GM12878 (cell line): ENCODE measurements around the gene CKS1B. TPM values are rescaled to one million over a fixed set of nuclear protein-coding genes. Genes with fewer than 3 reads are reported as not detected.

Source experiments
- ATAC-seq: fragments of 200-7000 bp; cut with Tn5 transposase; 3 replicates; pipeline ENCODE4 v1.9.1; 2020; ENCODE audit warnings: mild to moderate bottlenecking, moderate library complexity
- Bru-seq: library from RNA; stranded (reverse); fragments of 400-500 nt; gene quantifications from one replicate; lab custom pipeline; 2021; lab: Mats Ljungman, UMichigan
- BruChase-seq, 2 experiments: library from RNA; stranded (reverse); fragments of 400-500 nt; gene quantifications; one replicate each; lab custom pipeline; 2021; lab: Mats Ljungman, UMichigan
- BruUV-seq: library from RNA; stranded (reverse); fragments of 400-500 nt; replicated peaks from 2 replicates; lab custom pipeline; 2021; lab: Mats Ljungman, UMichigan
- CTCF ChIA-PET: fragments of 300-600 bp; sonication (Branson Sonifier 250); formaldehyde crosslinking; extraction: SDS; loops from one replicate; lab custom pipeline; 2021; ENCODE audit warnings: inconsistent platforms; lab: Yijun Ruan, JAX
- POLR2A ChIA-PET: fragments of 350-600 bp; formaldehyde crosslinking; extraction: SDS; loops from one replicate; lab custom pipeline; 2021; ENCODE audit warnings: inconsistent platforms; lab: Charles Lee
- RAD21 ChIA-PET: fragments of 300-600 bp; sonication (Branson Sonifier 250); formaldehyde crosslinking; loops from one replicate; lab custom pipeline; 2023; ENCODE audit warnings: antibody characterized with exemption; ENCODE audit not compliant: unreplicated experiment; lab: Charles Lee
- SMC1A ChIA-PET: fragments of 300-600 bp; sonication (Branson Sonifier 250); formaldehyde crosslinking; loops from one replicate; lab custom pipeline; 2023; ENCODE audit not compliant: unreplicated experiment, uncharacterized antibody; lab: Charles Lee
- DNase-seq: peaks from one replicate; pipeline ENCODE4 v3.0.0-alpha.2; 2011; ENCODE audit warnings: low read depth, low spot score
- FAIRE-seq: peaks from 3 replicates; lab custom pipeline; 2011; peaks lifted over from hg19 to GRCh38; lab: Jason Lieb, UNC
- H2AFZ ChIP-seq: 2 replicates; pipeline ENCODE4 v1.6.0; 2011; ENCODE audit warnings: low read depth, low read length, control low read depth; ENCODE audit not compliant: control insufficient read depth
- H3K27ac ChIP-seq: 2 replicates; pipeline ENCODE4 v1.5.1; 2011; ENCODE audit warnings: control low read depth; ENCODE audit not compliant: control insufficient read depth, insufficient read depth
- H3K27me3 ChIP-seq, 2 experiments: replicated peaks in 1 of 2; 2 replicates each; pipeline versions ENCODE4 v1.6.0 to v1.6.1; 2011; ENCODE audit warnings: low read length in 1 of 2; ENCODE audit not compliant: control insufficient read depth in 2 of 2, insufficient read depth in 2 of 2
- H3K36me3 ChIP-seq, 2 experiments: 2 replicates each; pipeline ENCODE4 v1.5.1; 2011; ENCODE audit warnings: low read length in 1 of 2; ENCODE audit not compliant: control insufficient read depth in 2 of 2, insufficient read depth in 2 of 2
- H3K4me1 ChIP-seq: 2 replicates; pipeline ENCODE4 v1.6.1; 2011; ENCODE audit warnings: mild to moderate bottlenecking, low read length, moderate library complexity, mixed read lengths; ENCODE audit not compliant: control insufficient read depth, insufficient read depth
- H3K4me2 ChIP-seq: 2 replicates; pipeline ENCODE4 v1.6.0; 2011; ENCODE audit warnings: control low read depth; ENCODE audit not compliant: control insufficient read depth, insufficient read depth
- H3K4me3 ChIP-seq: fragments of 200-600 bp; sonication (generic); 2 replicates; pipeline ENCODE4 v1.5.1; 2016
- H3K79me2 ChIP-seq: 2 replicates; pipeline ENCODE4 v1.6.0; 2011; ENCODE audit warnings: low read length; ENCODE audit not compliant: control insufficient read depth, insufficient read depth
- H3K9ac ChIP-seq: 2 replicates; pipeline ENCODE4 v1.8.0; 2011; ENCODE audit warnings: low read length, control low read depth, mixed read lengths; ENCODE audit not compliant: control insufficient read depth, insufficient read depth
- H3K9me3 ChIP-seq: replicated peaks from 3 replicates; pipeline ENCODE4 v1.5.1; 2011; ENCODE audit warnings: mild to moderate bottlenecking, low read length; ENCODE audit not compliant: control insufficient read depth, insufficient read depth
- H4K20me1 ChIP-seq: 2 replicates; pipeline ENCODE4 v1.6.0; 2011; ENCODE audit not compliant: control insufficient read depth, insufficient read depth
- BCL11A ChIP-seq: IDR thresholded peaks from 2 replicates; pipeline ENCODE4 v1.6.1; 2011; ENCODE audit warnings: low read depth, low read length
- BRCA1 ChIP-seq: IDR thresholded peaks from 2 replicates; pipeline ENCODE4 v1.6.1; 2011; ENCODE audit warnings: low read depth, low read length, improper control_type of control experiment
- CHD1 ChIP-seq: IDR thresholded peaks from 2 replicates; pipeline ENCODE4 v1.6.1; 2012; ENCODE audit warnings: low read depth, low read length, improper control_type of control experiment
- GABPA ChIP-seq: IDR thresholded peaks from 2 replicates; pipeline ENCODE4 v1.6.1; 2014; ENCODE audit warnings: antibody characterized with exemption, low read depth, mild to moderate bottlenecking, inconsistent platforms
- PML ChIP-seq: IDR thresholded peaks from 2 replicates; pipeline ENCODE4 v1.6.1; 2012; ENCODE audit warnings: low read length, inconsistent platforms
- POLR2A ChIP-seq: IDR thresholded peaks from 2 replicates; pipeline ENCODE4 v1.6.1; 2011; ENCODE audit warnings: low read depth, mild to moderate bottlenecking, low read length
- POLR2AphosphoS2 ChIP-seq: IDR thresholded peaks from 2 replicates; pipeline ENCODE4 v1.6.1; 2011; ENCODE audit warnings: low read depth, mild to moderate bottlenecking, low read length, improper control_type of control experiment, moderate library complexity
- POU2F2 ChIP-seq: IDR thresholded peaks from 3 replicates; pipeline ENCODE4 v1.6.1; 2011; ENCODE audit warnings: low read depth, mild to moderate bottlenecking, low read length, borderline replicate concordance
- RUNX3 ChIP-seq: IDR thresholded peaks from 2 replicates; pipeline ENCODE4 v1.6.1; 2012; ENCODE audit warnings: low read length, inconsistent platforms
- SIN3A ChIP-seq: IDR thresholded peaks from 2 replicates; pipeline ENCODE4 v1.6.1; 2012; ENCODE audit warnings: low read depth, low read length, improper control_type of control experiment
- SMAD1 ChIP-seq: fragments of 450-650 bp; IDR thresholded peaks from 2 replicates; pipeline ENCODE4 v1.6.1; 2018; ENCODE audit warnings: mild to moderate bottlenecking, low read depth; ENCODE audit not compliant: partially characterized antibody
- ZNF207 ChIP-seq: fragments of 450-650 bp; IDR thresholded peaks from 2 replicates; pipeline ENCODE4 v1.6.1; 2014; ENCODE audit warnings: antibody characterized with exemption, mild to moderate bottlenecking, borderline replicate concordance
- WGBS: methylation state at CpG from one replicate; pipeline ENCODE4 v1.1.6; 2016; ENCODE audit warnings: low lambda C conversion rate; ENCODE audit not compliant: insufficient replicate concordance, insufficient coverage; ENCODE audit errors: missing lambda C conversion rate; 5-methylcytosine and 5-hydroxymethylcytosine counted together
- in situ Hi-C: fragments of 300-500 bp; cut with MboI; formaldehyde crosslinking; loops from 9 replicates; pipeline ENCODE4 v1.14.3; 2018; ENCODE audit warnings: mixed read lengths
- intact Hi-C: fragments of 100-400 bp; cut with micrococcal nuclease; formaldehyde crosslinking; loops from one replicate; pipeline ENCODE4 v1.14.2; 2022; ENCODE audit not compliant: unreplicated experiment
- long read RNA-seq, 2 experiments: library from polyadenylated mRNA; unstranded; transcript quantifications; one replicate each; pipeline ENCODE4 v2.0.0, GENCODE V29; 2019 to 2020
- polyA minus RNA-seq, 3 experiments: library from RNA; depleted of rRNA, polyadenylated mRNA; stranded (reverse); fragments of >200 nt; gene quantifications; 2 replicates each; pipeline ENCODE4 v1.2.3, GENCODE V29; 2011
- polyA plus RNA-seq, 11 experiments: library from polyadenylated mRNA; depleted of rRNA in 4 of 11; unstranded in 6 of 11; stranded (reverse) in 5 of 11; fragments of >200 nt; fragmentation: Nextera tagmentation in 4 of 11; fragmentation: Illumina TruSeq in 1 of 11; extraction: Ambion mirVana in 4 of 11; extraction: Trizol in 1 of 11; gene quantifications; 1 replicate in 1 of 11; 2 replicates in 10 of 11; pipeline versions ENCODE4 v1.2.1 to v1.2.3, GENCODE V29; 2011 to 2016; ENCODE audit warnings: inconsistent platforms in 2 of 11, missing spikeins in 2 of 11, low read depth in 1 of 11
- total RNA-seq, 4 experiments: library from RNA; depleted of rRNA in 3 of 4; stranded (reverse); fragments of >200 nt in 3 of 4; fragmentation: Illumina TruSeq in 1 of 4; extraction: Trizol in 1 of 4; gene quantifications; 2 replicates each; pipeline versions ENCODE4 v1.2.1 to v1.2.3, GENCODE V29; 2013 to 2021
- TF ChIP-seq, protein P1 (sequence below): IDR thresholded peaks from 2 replicates; pipeline ENCODE4 v1.6.1; 2012; ENCODE audit warnings: low read depth, low read length, improper control_type of control experiment
- TF ChIP-seq, protein P2 (sequence below): fragments of 450-650 bp; IDR thresholded peaks from 2 replicates; pipeline ENCODE4 v1.6.1; 2017; ENCODE audit warnings: mild to moderate bottlenecking, moderate library complexity

The CKS1B gene
- 19.6 and 23.8 TPM in 2 replicates for total RNA-seq (2013; cell fraction: nucleolus; rRNA removed)
- total RNA-seq (2014; rRNA removed) (176 and 192 TPM in 2 replicates), total RNA-seq (2014; rRNA removed; fragmentation: Illumina TruSeq; extraction: Trizol) (168 and 170 TPM in 2 replicates), total RNA-seq (2021) (125 and 134 TPM in 2 replicates), polyA plus RNA-seq (2011; rRNA removed) (534 and 543 TPM in 2 replicates), polyA plus RNA-seq (2014; fragmentation: Illumina TruSeq; extraction: Trizol) (316 and 394 TPM in 2 replicates), polyA plus RNA-seq (2014; fragmentation: Nextera tagmentation; extraction: Ambion mirVana) (100 to 1,000 TPM; 598 to 608 TPM), polyA plus RNA-seq (2014; rRNA removed) (214 and 229 TPM in 2 replicates), polyA plus RNA-seq (2016; fragmentation: Nextera tagmentation; extraction: Ambion mirVana) (100 to 1,000 TPM; 411 to 419 TPM), polyA minus RNA-seq (2011; rRNA and poly(A)+ RNA removed) (221 and 229 TPM in 2 replicates), Bru-seq, nascent RNA (percentile 90 among the genes with signal in this experiment), BruChase-seq, experiment 1, labeled RNA remaining after a 6-hour chase (percentile 95 among the genes with signal in this experiment), BruChase-seq, experiment 2, labeled RNA remaining after a 2-hour chase (percentile 92 among the genes with signal in this experiment)
- polyA plus RNA-seq (2011; ENCODE audit: low read depth) = 366 TPM
- polyA plus RNA-seq (2011; cell fraction: cytosol; rRNA removed) = 498 and 551 TPM in 2 replicates
- 223 and 288 TPM in 2 replicates for polyA plus RNA-seq (2011; cell fraction: nucleus; rRNA removed)
- 190 and 203 TPM in 2 replicates for polyA plus RNA-seq (2012)
- polyA minus RNA-seq (2011; cell fraction: cytosol; rRNA and poly(A)+ RNA removed) = 41.8 and 54.5 TPM in 2 replicates
- polyA minus RNA-seq (2011; cell fraction: nucleus; rRNA and poly(A)+ RNA removed) = 32.4 and 34.0 TPM in 2 replicates
- long read RNA-seq, experiment 1, transcript CKS1B-201 (3 exons, 759 nt) = major isoform, 96 of 121 reads
- long read RNA-seq, experiment 1, transcript CKS1B-204 (2 exons, 1,166 nt) = minor isoform, 14 of 121 reads
- long read RNA-seq, experiment 1, transcript CKS1B-203 (3 exons, 912 nt) = minor isoform, 6 of 121 reads
- long read RNA-seq, experiment 1, partial matches to known transcripts = 0 of 121 reads
- long read RNA-seq, experiment 1, other reads (novel, unspliced or antisense) = 5 of 121 reads
- long read RNA-seq, experiment 2, transcript CKS1B-204 (2 exons, 1,166 nt) = minor isoform, 7 of 461 reads
- long read RNA-seq, experiment 2, transcript CKS1B-201 (3 exons, 759 nt) = major isoform, 420 of 461 reads
- long read RNA-seq, experiment 2, transcript CKS1B-203 (3 exons, 912 nt) = minor isoform, 23 of 461 reads
- long read RNA-seq, experiment 2, partial matches to known transcripts = 0 of 461 reads
- long read RNA-seq, experiment 2, other reads (novel, unspliced or antisense) = 11 of 461 reads

GRCh38 chr1:154974102-154974807 is at the start of gene CKS1B:
Gene CKS1B (plus strand): TSS chr1:154974681. CDS start chr1:154974746, 65 bp downstream.
- ChIA-PET POLR2A (interaction anchor here (0.7 to 9.8 kb wide), 15 partner anchors 8 to 1009 kb away, joined by 3 to 140 read pairs (median 5); partner anchors contain the start of genes FLAD1, KCNN3, PBXIP1 and PMVK), SMC1A (interaction anchor here (0.9 to 5.4 kb wide), 13 partner anchors 9 to 415 kb away, joined by 3 to 30 read pairs (median 4); partner anchors contain the start of genes FLAD1 and PBXIP1), RAD21 (interaction anchor here (0.7 to 1.7 kb wide), 19 partner anchors 8 to 111 kb away, joined by 3 to 16 read pairs (median 4); partner anchors contain the start of genes ADAM15, FLAD1, KCNN3 and PBXIP1), CTCF (interaction anchor here (0.6 to 20.6 kb wide), 18 partner anchors 9 to 226 kb away, joined by 3 to 226 read pairs (median 4); partner anchors contain the start of genes FLAD1, LENEP, PBXIP1 and ZBTB7B)
- Histone ChIP-seq H3K4me3 (peak within 1 kb of the TSS; percentile 90), H3K36me3 (peaks cover 0 to 8% of the 10 kb centered on the region in 2 experiments; a peak in 2 of 4 replicates), H2AFZ (peak within 1 kb of the TSS; percentile 82), H3K9me3 (no peaks in the 10 kb centered on the region), H4K20me1 (no peaks in the 10 kb centered on the region), H3K79me2 (peaks cover 77% of the 10 kb centered on the region), H3K27me3 (no peaks in the 10 kb centered on the region), H3K4me1 (peaks cover 28% of the 10 kb centered on the region), H3K4me2 (peak within 1 kb of the TSS; percentile 89), H3K9ac (peak within 1 kb of the TSS; percentile 93), H3K27ac (peak within 1 kb of the TSS; percentile 96)
- peak; percentile 97 for FAIRE-seq
- BruUV-seq = no TSS peak
- peak; percentile 100 for DNase-seq
- under 1% methylated on average over 43 of the region's 47 CpGs for WGBS
- intact Hi-C loops = loop anchor here (1.0 to 5.0 kb wide), 2 partner anchors 25 to 88 kb away; partner anchors contain the start of gene EFNA4
- ATAC-seq = peak; percentile 87
- in situ Hi-C loops = no loop called here
- TF ChIP-seq, protein P1, sequence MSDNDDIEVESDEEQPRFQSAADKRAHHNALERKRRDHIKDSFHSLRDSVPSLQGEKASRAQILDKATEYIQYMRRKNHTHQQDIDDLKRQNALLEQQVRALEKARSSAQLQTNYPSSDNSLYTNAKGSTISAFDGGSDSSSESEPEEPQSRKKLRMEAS = peak; percentile 98
- 0 out of 2 replicates have a peak, but pooled peaks have one; percentile 15 for TF ChIP-seq RUNX3
- peak; percentile 63; the same call in 1 of the 2 replicates for TF ChIP-seq PML
- peak; percentile 7 for TF ChIP-seq SMAD1
- TF ChIP-seq POLR2AphosphoS2 = peak; percentile 52; the same call in 1 of the 2 replicates
- TF ChIP-seq POLR2A = peak; percentile 85
- no peak for TF ChIP-seq CHD1
- TF ChIP-seq ZNF207 = peak; percentile 76; the same call in 1 of the 2 replicates
- TF ChIP-seq POU2F2 = no peak; the same call in 2 of the 3 replicates
- peak; percentile 100 for TF ChIP-seq SIN3A
- 0 out of 2 replicates have a peak, but pooled peaks have one; percentile 35 for TF ChIP-seq BRCA1
- no peak for TF ChIP-seq BCL11A
- TF ChIP-seq, protein P2, sequence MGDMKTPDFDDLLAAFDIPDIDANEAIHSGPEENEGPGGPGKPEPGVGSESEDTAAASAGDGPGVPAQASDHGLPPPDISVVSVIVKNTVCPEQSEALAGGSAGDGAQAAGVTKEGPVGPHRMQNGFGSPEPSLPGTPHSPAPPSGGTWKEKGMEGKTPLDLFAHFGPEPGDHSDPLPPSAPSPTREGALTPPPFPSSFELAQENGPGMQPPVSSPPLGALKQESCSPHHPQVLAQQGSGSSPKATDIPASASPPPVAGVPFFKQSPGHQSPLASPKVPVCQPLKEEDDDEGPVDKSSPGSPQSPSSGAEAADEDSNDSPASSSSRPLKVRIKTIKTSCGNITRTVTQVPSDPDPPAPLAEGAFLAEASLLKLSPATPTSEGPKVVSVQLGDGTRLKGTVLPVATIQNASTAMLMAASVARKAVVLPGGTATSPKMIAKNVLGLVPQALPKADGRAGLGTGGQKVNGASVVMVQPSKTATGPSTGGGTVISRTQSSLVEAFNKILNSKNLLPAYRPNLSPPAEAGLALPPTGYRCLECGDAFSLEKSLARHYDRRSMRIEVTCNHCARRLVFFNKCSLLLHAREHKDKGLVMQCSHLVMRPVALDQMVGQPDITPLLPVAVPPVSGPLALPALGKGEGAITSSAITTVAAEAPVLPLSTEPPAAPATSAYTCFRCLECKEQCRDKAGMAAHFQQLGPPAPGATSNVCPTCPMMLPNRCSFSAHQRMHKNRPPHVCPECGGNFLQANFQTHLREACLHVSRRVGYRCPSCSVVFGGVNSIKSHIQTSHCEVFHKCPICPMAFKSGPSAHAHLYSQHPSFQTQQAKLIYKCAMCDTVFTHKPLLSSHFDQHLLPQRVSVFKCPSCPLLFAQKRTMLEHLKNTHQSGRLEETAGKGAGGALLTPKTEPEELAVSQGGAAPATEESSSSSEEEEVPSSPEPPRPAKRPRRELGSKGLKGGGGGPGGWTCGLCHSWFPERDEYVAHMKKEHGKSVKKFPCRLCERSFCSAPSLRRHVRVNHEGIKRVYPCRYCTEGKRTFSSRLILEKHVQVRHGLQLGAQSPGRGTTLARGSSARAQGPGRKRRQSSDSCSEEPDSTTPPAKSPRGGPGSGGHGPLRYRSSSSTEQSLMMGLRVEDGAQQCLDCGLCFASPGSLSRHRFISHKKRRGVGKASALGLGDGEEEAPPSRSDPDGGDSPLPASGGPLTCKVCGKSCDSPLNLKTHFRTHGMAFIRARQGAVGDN = no peak; the same call in none of the 2 replicates
- TF ChIP-seq GABPA = peak; percentile 91
